Muscle of arm (tissue), 12 donors: ENCODE results near the gene FN3KRP. TPM values are rescaled to one million over a fixed set of nuclear protein-coding genes. Genes with fewer than 3 reads are reported as not detected.

Experiments
- DNase-seq: peaks from one replicate; pipeline ENCODE4 v3.0.0-alpha.2; 2013
- polyA plus RNA-seq, 12 donors: library from polyadenylated mRNA; unstranded; fragments of 120-200 nt; gene quantifications; one replicate each; pipeline ENCODE4 v1.2.1, GENCODE V29; 2013; ENCODE audit not compliant: insufficient read length in 12 of 12

FN3KRP gene
- polyA plus RNA-seq, 12 donors, result 19.6 to 38.5 (median 32.7) TPM; not detected in 1

DNA sequence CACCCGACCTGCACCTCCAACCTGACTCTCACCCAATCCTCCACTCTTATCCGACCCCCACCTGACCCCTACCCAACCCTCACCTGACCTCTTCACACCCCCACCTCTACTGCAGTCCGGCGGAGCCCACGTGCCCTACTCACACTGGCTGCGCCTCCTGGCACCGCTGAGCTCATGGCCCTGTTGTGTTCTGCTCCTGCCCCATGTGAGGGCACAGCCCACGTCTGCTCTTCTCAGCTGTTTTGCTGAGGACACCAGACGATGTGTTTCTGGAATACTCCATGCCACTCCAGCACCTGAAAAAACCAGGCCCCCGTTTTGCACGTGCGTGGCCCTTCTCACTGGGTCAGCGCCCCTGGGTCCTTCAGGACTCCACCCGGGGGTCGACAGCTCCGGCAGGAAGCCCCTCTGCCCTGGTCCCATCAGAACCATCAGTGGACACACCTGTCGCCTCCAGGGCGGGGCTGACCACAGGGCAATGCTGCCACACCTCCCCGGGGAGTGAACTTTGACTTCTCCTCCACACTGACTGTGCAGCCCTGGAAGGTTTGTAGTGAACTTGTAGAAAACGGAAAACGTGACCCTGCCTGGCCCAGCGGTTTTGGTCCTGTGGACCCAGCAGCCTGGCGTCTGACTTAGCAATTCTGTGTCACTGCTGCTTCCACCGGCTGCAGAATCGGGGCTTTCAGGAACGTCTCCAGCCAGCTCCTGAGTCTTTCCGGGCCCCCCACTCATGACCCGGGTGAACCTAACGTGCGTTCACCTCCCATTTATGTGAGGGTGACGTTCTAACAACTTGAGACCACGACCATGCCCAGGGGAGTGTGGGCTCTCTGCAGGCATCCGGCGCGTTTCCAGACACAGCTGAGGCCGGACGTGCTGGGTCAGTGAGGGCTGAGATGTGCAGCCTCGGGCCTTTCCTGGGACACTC, 12.3 kb upstream of the FN3KRP start:
- DNase-seq, result no peak

DNA sequence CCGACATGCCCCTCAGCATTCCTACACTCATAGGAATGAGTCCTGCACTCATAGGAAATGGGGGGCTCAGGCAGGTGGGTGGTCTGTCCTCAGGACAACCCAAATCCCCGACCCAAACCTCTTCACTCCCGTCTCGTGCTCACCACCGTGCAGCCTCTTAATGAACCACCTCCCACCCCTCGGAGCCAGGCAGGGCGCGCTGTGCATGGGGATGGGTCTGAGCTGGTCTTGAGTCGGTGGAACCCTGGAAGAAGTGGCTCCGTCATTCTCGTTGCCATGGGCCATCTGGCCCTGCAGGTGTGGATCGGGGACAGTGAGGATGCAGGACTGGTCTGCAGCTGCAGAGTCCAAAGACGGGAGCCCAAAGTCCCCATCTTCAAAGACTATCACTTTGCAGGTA, 11.6 kb upstream of the FN3KRP start:
- no peak for DNase-seq

DNA sequence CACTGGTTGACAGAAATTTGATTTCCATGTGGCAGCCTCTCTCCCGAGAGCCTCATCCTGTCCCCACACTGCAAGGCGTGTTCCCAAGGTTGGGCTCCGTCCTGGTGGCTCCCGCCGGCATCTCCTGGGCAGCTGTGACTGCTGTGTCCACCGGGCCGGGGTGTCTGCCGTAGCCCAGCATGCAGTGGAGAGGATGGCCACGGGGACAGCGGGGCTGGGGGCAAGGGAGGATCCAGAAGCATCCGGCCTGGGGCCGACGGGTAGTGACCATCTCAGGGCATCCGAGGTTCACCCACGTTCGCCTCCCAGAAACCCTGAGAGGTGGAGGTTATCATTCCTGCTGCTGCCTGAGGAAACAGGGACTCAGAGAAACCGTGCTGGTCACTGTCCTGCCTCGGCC, 10.8 kb upstream of the FN3KRP start:
- no peak for DNase-seq

DNA sequence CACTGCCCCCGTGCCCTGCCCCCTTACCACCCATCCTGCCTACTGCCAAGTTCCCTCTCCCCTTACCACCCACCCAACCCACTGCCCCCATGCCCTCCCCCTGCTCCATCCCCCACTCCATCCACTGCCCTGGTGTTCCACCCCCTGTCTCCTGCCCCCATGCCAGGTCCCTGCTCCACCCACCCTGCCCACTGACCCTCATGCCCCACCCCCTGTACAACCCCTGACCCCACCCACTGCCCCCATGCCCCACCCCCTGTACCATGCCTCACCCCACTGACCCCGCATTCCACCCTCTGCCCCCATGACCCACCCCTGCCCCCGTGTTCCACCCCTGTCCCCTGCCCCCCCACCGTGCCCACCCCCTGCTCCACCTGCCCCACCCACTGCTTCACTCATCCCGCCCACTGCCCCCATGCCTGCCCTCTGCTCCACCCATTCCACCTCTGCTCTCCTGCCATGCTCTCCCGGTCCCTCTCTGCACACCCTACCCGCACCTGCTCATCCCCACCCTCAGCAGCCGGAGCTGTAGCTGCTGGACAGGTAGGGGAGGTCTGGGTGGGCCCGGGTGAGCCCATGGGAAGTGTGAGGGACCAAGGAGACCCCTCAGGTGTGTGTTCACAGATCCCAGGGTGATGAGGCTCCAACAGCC, 7.4 kb upstream of the FN3KRP start:
- no peak for DNase-seq

DNA sequence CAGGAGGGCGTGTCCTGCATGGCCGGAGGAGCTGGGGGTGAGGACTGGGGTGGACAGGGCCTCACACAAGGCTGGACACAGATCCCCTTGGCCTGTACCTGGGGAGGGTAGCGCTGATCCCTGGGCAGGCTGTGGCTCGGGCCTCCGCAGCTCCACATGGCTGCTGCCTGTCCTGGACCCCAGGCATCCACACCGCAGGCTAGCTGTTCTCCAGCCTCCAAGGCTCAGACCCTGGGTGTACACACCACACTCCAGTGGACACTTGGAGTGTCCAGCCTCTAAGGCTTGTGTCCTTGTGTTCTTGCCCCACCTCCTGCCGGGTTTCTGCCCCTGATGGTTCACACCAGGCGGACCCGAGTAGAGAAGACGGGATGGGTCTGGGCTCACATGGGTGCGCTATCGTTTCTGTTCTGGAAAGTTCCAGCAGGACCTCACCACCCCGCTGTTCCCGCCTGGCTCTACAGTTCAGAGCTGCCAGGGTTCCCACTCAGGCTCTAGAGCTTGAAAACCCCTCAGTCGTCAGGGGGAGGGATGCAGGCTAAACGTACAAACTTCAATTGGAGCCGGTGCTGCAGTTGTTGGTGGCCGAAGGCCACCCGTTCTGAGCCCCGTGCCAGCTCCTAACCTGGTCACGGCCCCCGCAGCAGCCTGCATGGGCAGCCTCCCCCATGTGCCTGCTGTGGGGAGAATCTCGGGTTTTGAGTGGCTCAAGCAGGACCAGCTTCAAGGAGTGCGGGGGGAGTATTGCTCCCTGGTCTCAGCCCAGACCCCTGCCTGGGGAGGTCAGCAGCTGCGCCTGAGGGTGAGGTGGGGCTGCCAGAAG, 6.6 kb upstream of the FN3KRP start:
- no peak for DNase-seq

DNA sequence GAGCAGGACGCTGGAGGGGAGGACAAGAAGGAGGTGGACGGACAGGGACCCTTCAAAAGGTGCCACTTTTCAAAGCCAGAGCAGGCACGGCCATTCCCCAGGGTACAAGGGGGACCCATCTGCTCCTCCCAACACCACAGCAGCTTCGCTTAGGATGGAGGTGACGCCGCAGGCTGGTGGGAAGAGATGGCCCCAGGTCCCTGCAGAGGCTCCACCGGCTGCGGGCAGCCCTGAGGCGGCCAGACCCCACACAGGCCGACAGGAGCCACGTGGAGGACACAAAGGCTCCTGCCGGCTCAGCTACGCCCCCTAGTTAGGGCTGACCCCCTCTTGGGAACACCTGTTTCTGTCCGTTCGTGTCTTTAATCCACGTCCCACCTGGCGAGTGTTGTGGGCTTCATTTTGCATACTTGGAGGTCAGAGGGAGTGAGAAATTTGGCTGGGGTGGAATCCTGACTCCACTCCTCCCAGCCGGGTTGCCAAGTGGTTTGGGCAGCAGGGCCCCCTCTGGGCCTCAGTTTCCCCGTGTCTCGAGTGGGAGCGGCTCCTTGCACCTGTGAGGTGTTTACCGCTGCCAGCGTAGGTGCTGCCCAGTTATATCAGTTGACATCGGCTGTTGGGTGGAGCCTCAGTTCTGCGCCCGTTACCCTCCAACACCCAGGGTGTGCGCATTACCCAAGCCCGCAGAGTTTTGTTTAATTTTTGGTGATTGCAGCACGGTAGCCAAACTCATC, 5.8 kb upstream of the FN3KRP start:
- no peak for DNase-seq

DNA sequence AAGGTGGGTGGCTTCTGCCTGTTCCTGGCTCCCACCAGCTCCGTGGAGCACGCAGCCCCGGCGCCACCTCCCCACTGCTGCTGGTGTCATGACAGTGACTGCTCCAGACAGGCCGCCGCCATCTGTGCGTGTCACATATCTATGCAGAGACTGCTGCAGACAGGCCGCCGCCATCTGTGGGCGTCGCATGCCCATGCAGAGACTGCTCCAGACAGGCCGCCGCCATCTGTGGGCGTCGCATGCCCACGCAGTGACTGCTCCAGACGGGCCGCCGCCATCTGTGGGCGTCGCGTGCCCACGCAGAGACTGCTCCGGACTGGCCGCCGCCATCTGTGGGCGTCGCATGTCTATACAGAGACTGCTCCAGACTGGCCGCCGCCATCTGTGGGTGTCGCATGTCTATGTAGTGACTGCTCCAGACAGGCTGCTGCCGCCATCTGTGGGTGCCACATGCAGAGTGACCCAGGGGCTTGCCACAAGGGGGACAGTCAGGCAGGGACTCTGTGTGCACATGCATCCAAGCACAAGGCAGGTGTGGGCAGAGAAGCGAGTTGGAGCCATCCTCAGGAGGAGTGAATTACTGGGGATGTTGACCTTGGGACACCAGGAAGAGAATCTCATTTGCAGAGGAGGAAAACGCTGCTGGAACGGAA, 3.3 kb upstream of the FN3KRP start:
- no peak for DNase-seq

DNA sequence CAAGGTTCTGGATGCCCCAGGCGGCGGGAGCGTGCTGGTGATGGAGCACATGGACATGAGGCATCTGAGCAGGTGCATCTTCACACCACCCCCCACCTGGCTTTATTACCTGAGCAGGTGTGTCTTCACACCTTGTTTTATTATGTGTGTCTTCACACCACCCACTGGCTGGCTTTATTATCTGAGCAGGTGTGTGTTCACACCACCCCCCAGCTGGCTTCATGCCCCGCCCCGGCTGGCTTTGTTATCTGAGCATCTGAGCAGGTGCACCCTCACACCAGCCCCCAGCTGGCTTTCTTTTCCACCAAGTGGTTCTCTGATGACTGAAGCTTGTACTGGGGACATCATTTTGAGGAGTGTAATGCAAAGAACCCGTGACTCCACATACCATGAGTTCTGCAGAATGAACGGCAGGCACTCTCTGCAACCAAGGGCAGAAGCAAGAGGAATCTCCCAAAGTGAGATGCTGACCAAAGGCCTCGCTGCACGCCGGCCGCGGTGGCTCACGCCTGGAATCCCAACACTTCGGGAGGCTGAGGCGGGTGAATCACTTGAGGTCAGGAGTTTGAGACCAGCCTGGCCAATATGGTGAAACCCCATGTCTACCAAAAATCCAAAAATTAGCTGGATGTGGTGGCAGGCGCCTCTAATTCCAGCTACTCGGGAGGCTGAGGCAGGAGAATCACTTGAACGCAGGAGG, 2.6 kb downstream of the FN3KRP start:
- DNase-seq, result no peak

DNA sequence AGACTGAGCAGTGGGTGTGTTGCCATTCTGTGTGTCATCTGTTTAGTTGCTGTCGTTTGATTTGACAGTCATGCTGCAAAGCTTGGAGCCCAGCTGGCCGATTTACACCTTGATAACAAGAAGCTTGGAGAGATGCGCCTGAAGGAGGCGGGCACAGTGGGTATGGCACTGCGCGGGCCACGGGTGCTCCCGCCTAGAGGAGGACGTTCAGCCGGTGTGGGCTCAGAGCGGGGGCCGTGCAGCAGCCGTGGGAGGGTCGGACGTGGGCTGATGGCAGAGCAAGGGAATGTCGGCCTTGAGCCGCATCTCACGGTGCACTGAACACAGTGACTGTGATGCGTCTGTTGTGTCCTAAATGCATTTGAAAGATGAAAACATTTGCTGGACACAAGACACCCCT, 3.7 kb downstream of the FN3KRP start:
- DNase-seq, result no peak

DNA sequence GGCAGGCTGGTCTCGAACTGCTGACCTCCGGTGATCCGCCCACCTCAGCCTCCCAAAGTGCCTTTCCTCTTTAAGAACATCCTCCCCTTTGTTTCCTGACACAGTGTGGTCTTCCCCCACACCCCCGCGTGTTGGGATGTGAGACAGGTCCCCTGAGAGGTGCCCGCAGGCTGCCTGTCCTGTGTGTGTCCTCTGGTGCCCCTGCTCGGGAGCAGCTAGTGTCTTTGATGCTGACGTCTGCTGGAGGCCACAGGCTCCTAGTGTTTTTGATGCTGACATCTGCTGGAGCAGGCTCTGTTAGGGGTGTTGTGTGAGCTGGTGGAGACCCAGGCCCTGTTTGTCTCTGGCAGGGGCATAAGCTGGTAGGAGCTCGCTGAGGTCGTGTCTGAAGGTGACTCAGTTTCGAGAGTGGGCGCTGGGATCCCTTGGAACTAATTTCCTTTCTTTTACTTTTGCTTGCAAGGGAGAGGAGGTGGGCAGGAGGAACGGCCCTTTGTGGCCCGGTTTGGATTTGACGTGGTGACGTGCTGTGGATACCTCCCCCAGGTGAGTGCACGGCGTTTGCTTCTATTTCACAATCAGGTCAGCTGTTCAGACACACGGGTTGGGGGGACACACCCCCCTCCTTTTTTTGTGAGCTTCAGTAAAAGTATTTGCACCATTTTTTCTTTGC, 6.0 kb downstream of the FN3KRP start:
- no peak for DNase-seq

DNA sequence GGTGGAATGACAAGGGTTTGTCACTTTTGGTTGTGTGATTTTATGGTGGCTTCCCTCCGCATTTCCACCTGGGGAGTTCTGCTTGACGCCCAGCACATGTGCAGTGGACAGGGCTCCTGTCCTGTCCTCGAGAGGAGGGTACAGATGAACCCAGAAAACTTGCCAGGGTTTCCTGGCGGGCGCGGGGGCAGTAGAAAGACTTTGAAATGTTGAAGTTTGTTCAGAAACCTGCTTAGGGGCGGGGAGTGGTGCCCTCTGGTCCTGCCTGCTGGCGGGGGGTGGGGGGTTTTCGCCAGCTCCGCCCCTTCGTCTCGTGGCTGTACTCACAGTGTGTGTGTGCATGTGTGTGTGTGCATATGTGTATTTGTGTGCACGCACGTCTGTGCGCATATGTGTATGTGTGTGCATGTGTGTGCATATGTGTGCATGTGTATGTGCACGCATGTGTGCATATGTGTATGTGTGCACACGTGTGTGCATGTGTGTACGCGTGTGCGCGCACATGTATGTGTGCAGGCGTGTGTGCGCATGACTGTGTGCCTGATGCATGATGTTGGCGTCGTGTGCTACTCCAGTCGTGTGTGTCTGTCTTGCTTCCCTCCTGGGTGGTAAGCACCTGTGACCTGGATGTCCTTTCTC, 6.8 kb downstream of the FN3KRP start:
- no peak for DNase-seq

DNA sequence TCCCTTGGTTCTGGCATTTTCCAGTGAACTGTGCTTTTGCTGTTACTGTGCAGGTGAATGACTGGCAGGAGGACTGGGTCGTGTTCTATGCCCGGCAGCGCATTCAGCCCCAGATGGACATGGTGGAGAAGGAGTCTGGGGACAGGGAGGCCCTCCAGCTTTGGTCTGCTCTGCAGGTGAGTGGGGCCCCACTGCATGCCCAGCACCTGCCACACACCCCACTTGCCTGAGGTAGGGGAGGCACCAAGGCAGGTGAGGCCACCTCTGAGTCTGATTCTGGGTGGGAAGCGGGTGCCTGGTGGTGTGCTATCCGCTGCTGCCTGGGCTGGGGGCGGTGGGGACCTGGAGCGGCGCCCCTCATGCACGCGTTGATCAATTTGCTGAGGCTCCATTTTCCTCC, 9.9 kb downstream of the FN3KRP start:
- no peak for DNase-seq

DNA sequence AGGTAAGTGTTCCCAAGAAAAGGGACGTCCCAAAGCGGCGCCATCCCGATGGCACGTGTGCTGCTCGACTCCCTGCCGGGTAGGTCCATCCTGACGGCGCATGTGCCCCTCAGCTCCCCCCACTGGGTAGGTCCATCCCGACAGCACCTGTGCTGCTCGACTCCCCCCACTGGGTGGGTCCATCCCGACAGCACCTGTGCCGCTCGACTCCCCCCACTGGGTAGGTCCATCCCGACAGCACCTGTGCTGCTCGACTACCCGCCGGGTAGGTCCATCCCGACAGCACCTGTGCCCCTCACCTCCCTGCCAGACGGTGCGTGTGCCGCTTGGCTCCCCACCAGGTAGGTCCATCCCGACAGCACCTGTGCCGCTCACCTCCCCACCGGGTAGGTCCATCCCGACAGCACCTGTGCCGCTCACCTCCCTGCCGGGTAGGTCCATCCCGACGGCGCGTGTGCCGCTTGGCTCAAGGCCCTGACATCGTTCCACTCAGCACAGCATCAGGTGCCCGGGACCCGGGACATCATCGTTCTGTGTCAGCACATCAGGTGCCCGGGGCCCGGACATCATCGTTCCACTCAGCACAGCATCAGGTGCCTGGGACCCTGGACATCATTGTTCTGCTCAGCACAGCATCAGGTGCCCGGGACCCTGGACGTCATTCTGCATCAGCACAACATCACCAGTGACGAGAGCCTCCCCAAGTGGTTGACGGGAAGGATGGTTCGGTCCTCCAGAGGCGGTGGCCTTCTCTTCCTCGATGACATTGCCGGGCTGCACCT, 13.2 kb downstream of the FN3KRP start:
- no peak for DNase-seq

DNA sequence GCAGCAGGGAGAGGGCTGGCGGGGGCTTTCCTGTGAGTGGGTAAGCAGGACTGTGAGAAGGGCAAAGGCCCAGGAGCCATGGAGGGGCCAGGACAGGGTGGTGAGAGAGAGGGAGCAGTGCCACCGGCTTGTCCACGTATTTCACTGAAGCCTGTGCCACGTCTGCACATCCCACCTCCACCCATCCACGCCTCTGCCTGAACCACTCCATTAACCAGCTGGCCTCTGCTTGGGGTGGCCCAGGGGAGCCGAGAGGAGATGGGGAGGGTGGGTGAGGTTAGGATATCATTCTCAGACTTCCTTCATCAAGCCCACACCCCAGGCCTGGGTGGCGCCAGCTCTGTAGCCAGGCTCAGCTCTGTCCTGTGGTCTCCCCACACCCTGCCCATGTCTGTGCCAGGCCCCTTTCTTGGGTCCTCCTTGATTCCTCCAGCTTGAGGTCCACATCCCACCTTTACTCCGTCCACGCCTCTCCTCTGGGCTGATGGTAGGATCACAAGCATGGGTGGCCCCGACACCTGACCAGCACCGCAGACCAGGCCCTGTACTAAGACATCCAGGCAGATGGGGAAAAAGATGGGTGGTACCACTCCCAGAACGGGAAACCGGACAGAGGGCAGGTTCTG, 15.7 kb downstream of the FN3KRP start:
- no peak for DNase-seq

DNA sequence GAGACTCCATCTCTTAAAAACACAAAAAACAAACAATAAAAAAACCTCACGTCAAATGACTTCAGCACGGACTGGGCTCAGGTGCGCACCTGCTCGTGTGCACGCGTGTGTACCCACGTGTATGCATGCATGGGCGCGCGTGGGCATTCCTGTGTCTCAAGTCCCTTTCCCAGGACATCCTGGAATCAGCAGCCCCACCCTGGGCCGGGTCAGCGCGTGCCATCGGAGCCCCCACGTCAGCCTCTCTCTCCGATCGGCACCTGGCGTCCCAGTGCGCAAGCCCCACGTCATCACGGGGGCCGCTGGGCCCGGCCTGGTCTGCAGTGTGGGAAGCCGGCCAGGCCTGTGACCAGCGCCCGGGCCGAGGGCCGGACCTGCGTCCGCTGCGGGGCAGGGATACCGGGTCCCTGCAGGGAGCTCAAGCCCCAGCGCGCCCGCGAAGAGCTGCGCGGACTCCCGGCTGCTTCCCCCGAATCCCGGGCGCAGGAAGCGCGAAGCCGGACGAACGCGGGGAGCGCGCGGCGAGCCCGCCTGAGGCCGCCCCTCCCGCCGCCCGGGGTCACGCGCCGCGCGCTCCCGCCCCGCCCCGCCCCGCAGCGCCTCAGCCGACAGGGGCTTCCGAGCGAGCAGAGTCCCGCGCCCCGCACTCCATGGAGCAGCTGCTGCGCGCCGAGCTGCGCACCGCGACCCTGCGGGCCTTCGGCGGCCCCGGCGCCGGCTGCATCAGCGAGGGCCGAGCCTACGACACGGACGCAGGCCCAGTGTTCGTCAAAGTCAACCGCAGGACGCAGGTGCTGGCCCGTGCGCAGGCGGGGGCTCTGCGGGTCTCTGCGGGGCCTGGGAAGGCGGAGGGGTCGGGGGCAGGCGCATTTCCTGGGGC, 18.7 kb downstream of the FN3KRP start, which contains the start of gene FN3K:
TSS of gene FN3K (plus strand) at position 629 of the 880 bp plus-strand sequence. CDS start at position 651, 22 bp downstream.
- peak; percentile 49 for DNase-seq

DNA sequence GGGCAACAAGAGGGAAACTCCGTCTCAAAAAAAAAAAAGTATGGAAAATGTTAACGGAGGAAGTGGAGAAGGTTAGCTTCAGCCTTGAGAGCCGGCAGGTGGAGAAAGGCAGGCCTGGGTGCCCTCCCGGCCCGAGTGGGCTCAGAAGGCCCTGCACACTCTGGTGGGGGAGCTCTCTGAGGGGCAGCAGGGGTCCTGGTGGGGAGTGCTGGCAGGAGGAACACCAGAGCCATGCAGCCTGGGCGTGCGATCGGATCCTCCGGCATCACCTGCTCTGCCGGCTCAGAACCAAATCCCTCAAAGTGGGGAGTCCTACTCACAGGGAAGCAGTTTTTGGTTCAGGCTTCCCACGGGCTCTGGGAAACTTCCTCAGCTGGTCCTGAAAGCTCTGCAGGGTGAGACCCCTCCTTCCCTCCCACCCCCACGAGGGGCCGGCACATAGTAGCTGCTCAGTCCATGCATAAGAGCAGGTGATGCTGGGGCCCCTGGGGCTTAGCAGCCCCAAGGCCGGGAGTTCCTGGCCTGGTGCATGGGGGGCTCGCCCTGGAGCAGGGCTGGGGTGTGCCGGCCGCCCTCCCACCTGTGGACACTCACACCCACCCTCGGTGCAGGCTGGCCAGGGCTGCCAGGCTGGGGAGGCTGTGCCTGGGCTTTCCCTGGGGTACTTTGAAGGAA, 20.1 kb downstream of the FN3KRP start:
- DNase-seq, result no peak
